IMR-90 (cell line): ENCODE data around the gene MSI2. TPM values are rescaled to one million over a fixed set of nuclear protein-coding genes. Genes with fewer than 3 reads are reported as not detected.

Experiments used
- ATAC-seq: fragments of 200-7000 bp; cut with Tn5 transposase; 2 replicates; pipeline ENCODE4 v1.9.1; 2020; ENCODE audit warnings: low read depth, mild to moderate bottlenecking, moderate library complexity
- BruUV-seq: library from RNA; stranded (reverse); fragments of 400-500 nt; replicated peaks from 2 replicates; lab custom pipeline; 2021; lab: Mats Ljungman, UMichigan
- CTCF ChIA-PET: fragments of 300-600 bp; formaldehyde crosslinking; extraction: SDS; loops from one replicate; lab custom pipeline; 2021; ENCODE audit warnings: antibody characterized with exemption; lab: Yijun Ruan, JAX
- POLR2A ChIA-PET: fragments of 300-600 bp; sonication (Branson Sonifier 250); formaldehyde crosslinking; loops from one replicate; lab custom pipeline; 2022; ENCODE audit warnings: antibody characterized with exemption; ENCODE audit not compliant: unreplicated experiment; lab: Charles Lee
- DNase-seq: peaks from one replicate; pipeline ENCODE4 v3.0.0; 2013
- H2AFZ ChIP-seq: replicated peaks from 2 replicates; pipeline ENCODE3; 2013; ENCODE audit warnings: low read length, mild to moderate bottlenecking; ENCODE audit not compliant: poor library complexity
- H2AK5ac ChIP-seq: 2 replicates; pipeline ENCODE4 v1.6.1; 2013; ENCODE audit warnings: low read depth, low read length, inconsistent platforms
- H2AK9ac ChIP-seq: replicated peaks from 2 replicates; pipeline ENCODE3; 2013; ENCODE audit warnings: mild to moderate bottlenecking, low read depth, low read length, moderate library complexity; ENCODE audit not compliant: poor library complexity
- H2BK120ac ChIP-seq: 2 replicates; pipeline ENCODE4 v1.6.1; 2013; ENCODE audit warnings: low read depth, low read length, inconsistent platforms
- H2BK15ac ChIP-seq: 3 replicates; pipeline ENCODE4 v1.6.1; 2013; ENCODE audit warnings: low read depth, low read length, inconsistent platforms
- H2BK20ac ChIP-seq: 2 replicates; pipeline ENCODE4 v1.6.1; 2013; ENCODE audit warnings: low read depth, mild to moderate bottlenecking, inconsistent platforms, low read length, moderate library complexity
- H2BK5ac ChIP-seq: 2 replicates; pipeline ENCODE4 v1.6.1; 2013; ENCODE audit warnings: mild to moderate bottlenecking, low read depth, low read length, inconsistent platforms; ENCODE audit not compliant: poor library complexity, severe bottlenecking
- H3K14ac ChIP-seq: replicated peaks from 2 replicates; pipeline ENCODE4 v1.6.1; 2013; ENCODE audit warnings: low read depth, low read length, inconsistent platforms
- H3K18ac ChIP-seq: 2 replicates; pipeline ENCODE4 v1.6.1; 2013; ENCODE audit warnings: low read depth, low read length, control low read depth
- H3K23ac ChIP-seq: 2 replicates; pipeline ENCODE4 v1.6.1; 2013; ENCODE audit warnings: low read depth, low read length, inconsistent platforms
- H3K27ac ChIP-seq: 2 replicates; pipeline ENCODE4 v1.5.1; 2013; ENCODE audit warnings: mild to moderate bottlenecking, control low read depth, low read length; ENCODE audit not compliant: insufficient read depth
- H3K27me3 ChIP-seq: 2 replicates; pipeline ENCODE4 v1.6.1; 2013; ENCODE audit warnings: low read length; ENCODE audit not compliant: control insufficient read depth, insufficient read depth
- H3K36me3 ChIP-seq: 2 replicates; pipeline ENCODE4 v1.6.1; 2013; ENCODE audit warnings: low read length, mixed read lengths; ENCODE audit not compliant: control insufficient read depth, insufficient read depth
- H3K4ac ChIP-seq: 2 replicates; pipeline ENCODE4 v1.6.1; 2013; ENCODE audit warnings: low read depth, low read length, inconsistent platforms
- H3K4me1 ChIP-seq: 2 replicates; pipeline ENCODE4 v1.6.1; 2013; ENCODE audit warnings: low read length, mixed read lengths; ENCODE audit not compliant: control insufficient read depth, insufficient read depth
- H3K4me2 ChIP-seq: 2 replicates; pipeline ENCODE4 v1.6.1; 2013; ENCODE audit warnings: low read depth, mild to moderate bottlenecking, control low read depth, low read length, moderate library complexity
- H3K4me3 ChIP-seq: 2 replicates; pipeline ENCODE4 v1.5.1; 2013; ENCODE audit warnings: low read depth, mild to moderate bottlenecking, control low read depth, low read length, moderate library complexity; ENCODE audit not compliant: insufficient read depth
- H3K56ac ChIP-seq: 2 replicates; pipeline ENCODE4 v1.6.1; 2013; ENCODE audit warnings: low read length, inconsistent platforms; ENCODE audit not compliant: insufficient read depth; ENCODE audit errors: extremely low read depth
- H3K79me1 ChIP-seq, 2 experiments: 2 replicates each; pipeline ENCODE4 v1.6.1; 2013; ENCODE audit warnings: low read length in 2 of 2, inconsistent platforms in 1 of 2, low read depth in 1 of 2
- H3K9ac ChIP-seq: 2 replicates; pipeline ENCODE4 v1.6.1; 2013; ENCODE audit warnings: low read depth, low read length, control low read depth
- H3K9me1 ChIP-seq: 2 replicates; pipeline ENCODE4 v1.6.1; 2013; ENCODE audit warnings: low read length, inconsistent platforms; ENCODE audit not compliant: insufficient read depth
- H3K9me3 ChIP-seq: 2 replicates; pipeline ENCODE4 v1.6.1; 2013; ENCODE audit warnings: low read length; ENCODE audit not compliant: control insufficient read depth, insufficient read depth
- H4K20me1 ChIP-seq: 2 replicates; pipeline ENCODE4 v1.6.1; 2013; ENCODE audit warnings: low read length, inconsistent platforms; ENCODE audit not compliant: insufficient read depth
- H4K5ac ChIP-seq: 2 replicates; pipeline ENCODE4 v1.6.1; 2013; ENCODE audit warnings: mild to moderate bottlenecking, low read depth, low read length, control low read depth
- H4K8ac ChIP-seq, 2 experiments: 2 replicates each; pipeline ENCODE4 v1.6.1; 2013; ENCODE audit warnings: low read depth in 2 of 2, low read length in 2 of 2, control low read depth in 1 of 2, inconsistent platforms in 1 of 2
- H4K91ac ChIP-seq: 2 replicates; pipeline ENCODE4 v1.6.1; 2013; ENCODE audit warnings: low read depth, low read length, inconsistent platforms; ENCODE audit not compliant: insufficient read depth
- CEBPB ChIP-seq: IDR thresholded peaks from 2 replicates; pipeline ENCODE4 v1.6.1; 2012; ENCODE audit warnings: low read depth, low read length, improper control_type of control experiment
- CHD1 ChIP-seq: IDR thresholded peaks from 2 replicates; pipeline ENCODE4 v1.6.1; 2012; ENCODE audit warnings: low read depth, low read length, improper control_type of control experiment
- CTCF ChIP-seq: conservative IDR thresholded peaks from 2 replicates; pipeline ENCODE4 v1.5.1; 2012; ENCODE audit warnings: mild to moderate bottlenecking, low read depth, low read length, improper control_type of control experiment
- FOS ChIP-seq: fragments of 150-350 bp; IDR thresholded peaks from 2 replicates; pipeline ENCODE4 v1.6.1; 2016; ENCODE audit warnings: low read depth, low read length
- MAFK ChIP-seq: IDR thresholded peaks from 2 replicates; pipeline ENCODE4 v1.6.1; 2012; ENCODE audit warnings: low read depth, low read length, improper control_type of control experiment
- MAZ ChIP-seq: IDR thresholded peaks from 2 replicates; pipeline ENCODE4 v1.6.1; 2012; ENCODE audit warnings: low read depth, mild to moderate bottlenecking, low read length, improper control_type of control experiment, moderate library complexity, borderline replicate concordance
- MXI1 ChIP-seq: IDR thresholded peaks from 2 replicates; pipeline ENCODE4 v1.6.1; 2012; ENCODE audit warnings: low read depth, mild to moderate bottlenecking, low read length, moderate library complexity, borderline replicate concordance
- NFE2L2 ChIP-seq: fragments of 150-350 bp; IDR thresholded peaks from 2 replicates; pipeline ENCODE4 v1.6.1; 2016; ENCODE audit warnings: low read depth, mild to moderate bottlenecking, low read length
- POLR2A ChIP-seq: IDR thresholded peaks from 2 replicates; pipeline ENCODE4 v1.6.1; 2012; ENCODE audit warnings: mild to moderate bottlenecking, low read depth, low read length
- RCOR1 ChIP-seq: IDR thresholded peaks from 2 replicates; pipeline ENCODE4 v1.6.1; 2012; ENCODE audit warnings: mild to moderate bottlenecking, low read length, improper control_type of control experiment; ENCODE audit not compliant: insufficient replicate concordance
- RFX5 ChIP-seq: IDR thresholded peaks from 2 replicates; pipeline ENCODE4 v1.8.0; 2012; ENCODE audit warnings: low read depth, mild to moderate bottlenecking, low read length, moderate library complexity
- USF2 ChIP-seq: fragments of 150-350 bp; IDR thresholded peaks from 2 replicates; pipeline ENCODE4 v1.6.1; 2017; ENCODE audit warnings: mild to moderate bottlenecking, antibody characterized with exemption, low read length, low read depth
- WGBS, 2 experiments: methylation state at CpG; one replicate each; pipeline versions ENCODE4 v1.1.5 to v1.1.7; 2013; ENCODE audit warnings: missing lambda C conversion rate in 2 of 2; ENCODE audit not compliant: insufficient read length in 1 of 2; ENCODE audit errors: extremely low coverage in 2 of 2; 5-methylcytosine and 5-hydroxymethylcytosine counted together
- dilution Hi-C: fragments of 300-500 bp; cut with HindIII; formaldehyde crosslinking; loops from one replicate; pipeline ENCODE4 v1.14.3; 2018; ENCODE audit warnings: low sequenced_read_pairs; ENCODE audit not compliant: unreplicated experiment
- in situ Hi-C: fragments of 300-500 bp; cut with MboI; formaldehyde crosslinking; loops from 3 replicates; pipeline ENCODE4 v1.14.3; 2019; ENCODE audit warnings: low sequenced_read_pairs, inconsistent platforms, mixed read lengths
- intact Hi-C: fragments of 100-400 bp; cut with micrococcal nuclease; formaldehyde crosslinking; loops from 2 replicates; pipeline ENCODE4 v1.10.0; 2022
- polyA plus RNA-seq, 3 experiments: library from polyadenylated mRNA; depleted of rRNA; stranded (reverse); fragments of >200 nt; gene quantifications; 2 replicates each; pipeline ENCODE4 v1.2.3, GENCODE V29; 2012; ENCODE audit warnings: low replicate concordance in 1 of 3
- total RNA-seq: library from RNA; depleted of rRNA; stranded (reverse); fragments of >200 nt; gene quantifications from 2 replicates; pipeline ENCODE4 v1.2.3, GENCODE V29; 2012
- TF ChIP-seq, protein P1 (sequence below): fragments of 150-350 bp; IDR thresholded peaks from 2 replicates; pipeline ENCODE4 v1.6.1; 2016; ENCODE audit warnings: low read depth, mild to moderate bottlenecking, low read length, moderate library complexity, borderline replicate concordance

MSI2 gene
- total and polyA plus RNA-seq, 2 of the 4 experiments (the other 2 are of a cell fraction): 13.0 to 16.0 TPM

GRCh38 chr17:57422574-57423164, 166.3 kb downstream of the MSI2 start:
- peak; percentile 57 for DNase-seq
- Histone ChIP-seq H3K4me1 (peaks cover 7% of the 10 kb centered on the region), H2BK20ac (no peak overlapping the region), H3K27me3 (no peaks in the 10 kb centered on the region), H3K18ac (no peak overlapping the region), H2BK120ac (no peak overlapping the region), H3K9me3 (no peaks in the 10 kb centered on the region), H2AK5ac (no peak overlapping the region), H3K56ac (no peak overlapping the region), H3K23ac (no peak overlapping the region), H4K91ac (no peak overlapping the region), H3K4me3 (no peak overlapping the region), H3K14ac (no peak overlapping the region), H3K4me2 (no peak overlapping the region), H2BK5ac (no peak overlapping the region), H3K79me1 (peaks cover 5 to 7% of the 10 kb centered on the region in 2 experiments; a peak in 1 of 4 replicates), H2AK9ac (no peak overlapping the region), H3K36me3 (no peaks in the 10 kb centered on the region), H3K4ac (no peak overlapping the region), H4K5ac (no peak overlapping the region), H4K20me1 (no peaks in the 10 kb centered on the region; the same call in 1 of the 2 replicates), H3K27ac (no peak overlapping the region), H2BK15ac (no peak overlapping the region), H3K9me1 (peaks cover 13% of the 10 kb centered on the region; the same call in 1 of the 2 replicates), H2AFZ (no peak overlapping the region), H4K8ac (no peak overlapping the region), H3K9ac (no peak overlapping the region)
- in situ Hi-C loops (no loop called here), dilution Hi-C loops (no loop called here), intact Hi-C loops (no loop called here)
- WGBS, 2 experiments: no CpG with 5 or more reads among the region's 9 CpGs
- ATAC-seq: no peak
- no peak for TF ChIP-seq NFE2L2
- no peak for TF ChIP-seq CTCF
- TF ChIP-seq CEBPB: peak; percentile 68
- TF ChIP-seq POLR2A: no peak
- TF ChIP-seq FOS: 0 out of 2 replicates have a peak, but pooled peaks have one; percentile 11
- TF ChIP-seq, protein P1, sequence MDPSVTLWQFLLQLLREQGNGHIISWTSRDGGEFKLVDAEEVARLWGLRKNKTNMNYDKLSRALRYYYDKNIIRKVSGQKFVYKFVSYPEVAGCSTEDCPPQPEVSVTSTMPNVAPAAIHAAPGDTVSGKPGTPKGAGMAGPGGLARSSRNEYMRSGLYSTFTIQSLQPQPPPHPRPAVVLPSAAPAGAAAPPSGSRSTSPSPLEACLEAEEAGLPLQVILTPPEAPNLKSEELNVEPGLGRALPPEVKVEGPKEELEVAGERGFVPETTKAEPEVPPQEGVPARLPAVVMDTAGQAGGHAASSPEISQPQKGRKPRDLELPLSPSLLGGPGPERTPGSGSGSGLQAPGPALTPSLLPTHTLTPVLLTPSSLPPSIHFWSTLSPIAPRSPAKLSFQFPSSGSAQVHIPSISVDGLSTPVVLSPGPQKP: no peak
- no peak for TF ChIP-seq MAFK
- no peak for TF ChIP-seq USF2
- no peak for TF ChIP-seq CHD1
- TF ChIP-seq RFX5: no peak
- TF ChIP-seq MXI1: no peak
- TF ChIP-seq MAZ: no peak
- TF ChIP-seq RCOR1: no peak
- CTCF ChIA-PET: no interaction called here
- no TSS peak for BruUV-seq
- POLR2A ChIA-PET: no interaction called here
